A549 (cell line): ENCODE measurements around the gene KHSRP. TPM values are rescaled to one million over a fixed set of nuclear protein-coding genes. Genes with fewer than 3 reads are reported as not detected.

ENCODE experiments used
- ATAC-seq, 2 experiments: fragments of 200-7000 bp in 1 of 2; fragments of >200 bp in 1 of 2; cut with Nextera tagmentation in 1 of 2; cut with Tn5 transposase in 1 of 2; 3 replicates each; pipeline versions ENCODE4 v1.8.0 to v1.9.1; 2018 to 2020; ENCODE audit warnings: mild to moderate bottlenecking in 1 of 2, moderate library complexity in 1 of 2
- CTCF ChIA-PET: fragments of 300-600 bp; sonication (Branson Sonifier 250); formaldehyde crosslinking; extraction: SDS; loops from one replicate; lab custom pipeline; 2021; ENCODE audit warnings: antibody characterized with exemption, inconsistent platforms; lab: Yijun Ruan, JAX
- POLR2A ChIA-PET: fragments of 350-600 bp; formaldehyde crosslinking; extraction: SDS; loops from one replicate; lab custom pipeline; 2021; ENCODE audit warnings: antibody characterized with exemption, inconsistent platforms; lab: Yijun Ruan, JAX
- DNase-seq, 2 experiments: peaks; one replicate each; pipeline versions ENCODE4 v3.0.0 to v3.0.0-alpha.2; 2011 to 2016; ENCODE audit warnings: low read depth in 1 of 2, low spot score in 1 of 2
- FAIRE-seq: peaks from 2 replicates; lab custom pipeline; 2011; peaks lifted over from hg19 to GRCh38; lab: Jason Lieb, UNC
- H3K27ac ChIP-seq, 2 experiments: fragments of >200 bp; sonication (Bioruptor Twin); formaldehyde crosslinking; 3 replicates each; pipeline ENCODE4 v1.5.1; 2016 to 2017
- H3K4me1 ChIP-seq: fragments of >200 bp; sonication (Bioruptor Twin); formaldehyde crosslinking; 3 replicates; pipeline ENCODE4 v1.6.1; 2016
- H3K4me2 ChIP-seq: fragments of >200 bp; sonication (Bioruptor Twin); formaldehyde crosslinking; 3 replicates; pipeline ENCODE4 v1.6.1; 2016
- H3K4me3 ChIP-seq: fragments of >200 bp; sonication (Bioruptor Twin); formaldehyde crosslinking; 3 replicates; pipeline ENCODE4 v1.5.1; 2016
- H3K9me3 ChIP-seq: fragments of >200 bp; sonication (Bioruptor Twin); formaldehyde crosslinking; 3 replicates; pipeline ENCODE4 v1.6.1; 2016
- CBX2 ChIP-seq: fragments of 200-600 bp; sonication (generic); IDR thresholded peaks from 2 replicates; pipeline ENCODE4 v1.6.1; 2016; ENCODE audit warnings: low read depth, mild to moderate bottlenecking, borderline replicate concordance
- CHD2 ChIP-seq: fragments of 150-350 bp; IDR thresholded peaks from 2 replicates; pipeline ENCODE4 v1.6.1; 2014; ENCODE audit warnings: low read length; ENCODE audit not compliant: partially characterized antibody
- EHF ChIP-seq: fragments of 250-450 bp; sonication (Bioruptor Pico); IDR thresholded peaks from 2 replicates; pipeline ENCODE4 v1.5.0; 2020; ENCODE audit warnings: mild to moderate bottlenecking
- ELK1 ChIP-seq: fragments of 150-350 bp; IDR thresholded peaks from 2 replicates; pipeline ENCODE4 v1.6.1; 2014; ENCODE audit warnings: low read depth, mild to moderate bottlenecking, low read length
- ESRRA ChIP-seq: fragments of 150-350 bp; IDR thresholded peaks from 2 replicates; pipeline ENCODE4 v1.6.1; 2014; ENCODE audit warnings: mild to moderate bottlenecking, low read length, borderline replicate concordance
- FOSL2 ChIP-seq, 2 experiments: fragments of 450-650 bp in 1 of 2; fragments of >200 bp in 1 of 2; sonication (Bioruptor Twin) in 1 of 2; formaldehyde crosslinking; IDR thresholded peaks; 2 replicates each; pipeline versions ENCODE4 v1.5.0 to v1.6.1; 2016 to 2020; ENCODE audit warnings: mild to moderate bottlenecking in 1 of 2, moderate library complexity in 1 of 2
- FOXS1 ChIP-seq: fragments of 250-450 bp; sonication (Bioruptor Pico); IDR thresholded peaks from 2 replicates; pipeline ENCODE4 v1.5.0; 2020; ENCODE audit warnings: mild to moderate bottlenecking, moderate library complexity
- HOXA7 ChIP-seq: fragments of 250-450 bp; sonication (Bioruptor Pico); IDR thresholded peaks from 2 replicates; pipeline ENCODE4 v1.5.0; 2020; ENCODE audit warnings: mild to moderate bottlenecking, moderate library complexity
- JUNB ChIP-seq: fragments of >200 bp; sonication (Bioruptor Twin); formaldehyde crosslinking; IDR thresholded peaks from 2 replicates; pipeline ENCODE4 v1.6.1; 2016
- MYC ChIP-seq: IDR thresholded peaks from 2 replicates; pipeline ENCODE4 v1.6.1; 2012; ENCODE audit warnings: mild to moderate bottlenecking, inconsistent platforms, low read length, improper control_type of control experiment, borderline replicate concordance
- NPAS2 ChIP-seq: fragments of 250-450 bp; sonication (Bioruptor Pico); IDR thresholded peaks from 2 replicates; pipeline ENCODE4 v1.8.0; 2022; ENCODE audit warnings: mild to moderate bottlenecking, moderate library complexity, borderline replicate concordance
- NR3C1 ChIP-seq: fragments of >200 bp; sonication (Bioruptor Twin); formaldehyde crosslinking; IDR thresholded peaks from 3 replicates; pipeline ENCODE4 v1.6.1; 2017
- POLR2A ChIP-seq: IDR thresholded peaks from 2 replicates; pipeline ENCODE4 v1.6.1; 2012; ENCODE audit warnings: mild to moderate bottlenecking, low read length
- RARB ChIP-seq: fragments of 250-450 bp; sonication (Bioruptor Pico); IDR thresholded peaks from 2 replicates; pipeline ENCODE4 v1.8.0; 2021; ENCODE audit warnings: mild to moderate bottlenecking, moderate library complexity
- REST ChIP-seq: fragments of 200-600 bp; sonication (generic); IDR thresholded peaks from 2 replicates; pipeline ENCODE4 v1.6.1; 2016; ENCODE audit warnings: antibody characterized with exemption, mild to moderate bottlenecking, moderate library complexity
- RFX5 ChIP-seq: fragments of 450-650 bp; IDR thresholded peaks from 2 replicates; pipeline ENCODE4 v1.7.1; 2014; ENCODE audit warnings: antibody characterized with exemption, mild to moderate bottlenecking, moderate library complexity
- RNF2 ChIP-seq: fragments of 200-600 bp; sonication (generic); IDR thresholded peaks from 2 replicates; pipeline ENCODE4 v1.6.1; 2016; ENCODE audit warnings: low read depth, mild to moderate bottlenecking, antibody characterized with exemption, moderate library complexity, borderline replicate concordance
- SREBF2 ChIP-seq: fragments of 450-650 bp; IDR thresholded peaks from 2 replicates; pipeline ENCODE4 v1.6.1; 2014; ENCODE audit warnings: mild to moderate bottlenecking, moderate library complexity
- USF2 ChIP-seq: fragments of 450-650 bp; IDR thresholded peaks from 2 replicates; pipeline ENCODE4 v1.6.1; 2014; ENCODE audit warnings: antibody characterized with exemption
- WGBS: methylation state at CpG from one replicate; pipeline ENCODE4 v1.1.6; 2017; ENCODE audit errors: missing lambda C conversion rate; 5-methylcytosine and 5-hydroxymethylcytosine counted together
- polyA plus RNA-seq, 4 experiments: library from polyadenylated mRNA; depleted of rRNA in 3 of 4; stranded (reverse); fragments of >200 nt; fragmentation: RNase III in 1 of 4; extraction: RNeasy Plus Mini Kit Qiagen cat#74134 plus additional on column Dnase treatment in 1 of 4; gene quantifications; 2 replicates in 3 of 4; 3 replicates in 1 of 4; pipeline ENCODE4 v1.2.3, GENCODE V29; 2011 to 2017
- TF ChIP-seq, protein P1 (sequence below): fragments of >200 bp; sonication (Bioruptor Twin); formaldehyde crosslinking; IDR thresholded peaks from 3 replicates; pipeline ENCODE4 v1.6.1; 2016

KHSRP gene
- polyA plus RNA-seq, 2 of the 4 experiments (the other 2 are of a cell fraction) = 54.3 to 192 TPM

DNA sequence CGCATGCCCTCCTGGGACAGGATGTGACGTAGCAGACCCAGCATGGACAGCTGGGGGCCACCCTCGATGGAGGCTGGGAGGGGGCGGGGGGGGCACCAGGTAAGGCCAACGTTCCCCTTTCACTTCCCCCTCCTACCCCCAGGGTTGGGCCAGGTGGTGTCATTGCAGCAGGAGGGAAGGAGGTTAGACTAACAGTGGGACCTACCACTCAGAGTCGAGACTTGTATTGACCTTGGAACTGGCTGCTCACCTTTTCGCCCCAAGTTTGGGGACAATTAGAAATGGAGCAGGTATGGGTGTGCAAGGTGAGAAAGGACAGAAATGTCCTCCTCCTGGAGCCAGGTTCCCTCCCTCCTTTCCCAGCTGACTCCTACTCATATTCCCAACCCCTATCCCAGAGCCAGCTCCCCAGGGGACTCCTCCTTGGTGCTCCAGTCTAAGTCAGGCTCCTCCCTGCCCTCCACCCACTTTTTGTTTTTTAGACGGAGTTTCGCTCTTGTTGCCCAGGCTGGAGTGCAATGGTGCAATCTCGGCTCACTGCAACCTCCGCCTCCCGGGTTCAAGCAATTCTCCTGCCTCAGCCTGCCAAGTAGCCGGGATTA, 17.6 kb upstream of the KHSRP start:
- no peak overlapping the region for H3K4me2 ChIP-seq
- H3K4me1 ChIP-seq = no peaks in the 10 kb centered on the region
- ATAC-seq (no peak), DNase-seq (no peak), FAIRE-seq (no peak)
- WGBS = 86% methylated on average over 8 of the region's 13 CpGs
- TF ChIP-seq RARB (CRISPR knock-in tag) = no peak
- TF ChIP-seq NR3C1 = no peak
- TF ChIP-seq CBX2 = no peak
- no peak overlapping the region for H3K4me3 ChIP-seq
- ChIA-PET CTCF (interaction anchor here (1.4 kb wide), 1 partner anchor 316 kb away, joined by 3 read pairs; no protein-coding TSS in a partner anchor), POLR2A (no interaction called here)
- no peaks in the 10 kb centered on the region for H3K9me3 ChIP-seq
- H3K27ac ChIP-seq = no peak overlapping the region

DNA sequence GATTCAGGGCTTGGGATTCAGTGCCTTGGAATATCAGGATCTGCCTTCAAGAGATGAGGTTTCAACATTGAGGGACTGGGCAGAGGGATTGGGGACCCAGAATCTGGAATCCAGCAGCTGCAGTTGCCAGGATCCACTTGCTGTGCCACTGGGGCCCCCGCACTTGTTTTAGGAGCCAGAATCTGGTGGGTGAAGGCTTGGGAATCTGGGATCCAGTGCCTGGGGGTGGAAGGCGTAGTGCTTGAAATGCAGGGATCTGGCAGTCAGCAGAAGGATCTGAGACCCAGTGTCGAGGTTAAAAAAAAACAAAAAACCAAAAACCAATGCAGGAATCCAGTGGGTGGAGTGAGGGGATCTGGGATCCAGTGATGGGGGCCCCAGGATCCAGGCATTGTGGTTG, 16.3 kb upstream of the KHSRP start:
- H3K4me1 ChIP-seq = no peaks in the 10 kb centered on the region
- H3K4me2 ChIP-seq = no peak overlapping the region
- FAIRE-seq (no peak), DNase-seq (no peak), ATAC-seq (no peak)
- ChIA-PET POLR2A (no interaction called here), CTCF (no interaction called here)
- 74% methylated on average over 3 of the region's 3 CpGs for WGBS
- H3K27ac ChIP-seq = no peak overlapping the region
- TF ChIP-seq ESRRA = no peak
- TF ChIP-seq POLR2A = no peak
- TF ChIP-seq NPAS2 (CRISPR knock-in tag) = no peak
- no peak for TF ChIP-seq RNF2
- no peak for TF ChIP-seq JUNB
- TF ChIP-seq EHF (CRISPR knock-in tag) = no peak
- TF ChIP-seq NR3C1 = no peak
- TF ChIP-seq USF2 = no peak
- no peak for TF ChIP-seq CBX2
- no peak for TF ChIP-seq RFX5
- no peak for TF ChIP-seq REST
- no peak for TF ChIP-seq FOXS1 (CRISPR knock-in tag)
- TF ChIP-seq MYC = no peak
- TF ChIP-seq CHD2 = no peak
- TF ChIP-seq SREBF2 = no peak
- TF ChIP-seq ELK1 = no peak
- TF ChIP-seq HOXA7 (CRISPR knock-in tag) = no peak
- TF ChIP-seq FOSL2 (IDR thresholded peaks at IDR 0.05) = no peak
- TF ChIP-seq FOSL2 (CRISPR knock-in tag; IDR thresholded peaks at IDR 0.05) = no peak
- TF ChIP-seq, protein P1, sequence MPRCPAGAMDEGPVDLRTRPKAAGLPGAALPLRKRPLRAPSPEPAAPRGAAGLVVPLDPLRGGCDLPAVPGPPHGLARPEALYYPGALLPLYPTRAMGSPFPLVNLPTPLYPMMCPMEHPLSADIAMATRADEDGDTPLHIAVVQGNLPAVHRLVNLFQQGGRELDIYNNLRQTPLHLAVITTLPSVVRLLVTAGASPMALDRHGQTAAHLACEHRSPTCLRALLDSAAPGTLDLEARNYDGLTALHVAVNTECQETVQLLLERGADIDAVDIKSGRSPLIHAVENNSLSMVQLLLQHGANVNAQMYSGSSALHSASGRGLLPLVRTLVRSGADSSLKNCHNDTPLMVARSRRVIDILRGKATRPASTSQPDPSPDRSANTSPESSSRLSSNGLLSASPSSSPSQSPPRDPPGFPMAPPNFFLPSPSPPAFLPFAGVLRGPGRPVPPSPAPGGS = no peak
- H3K4me3 ChIP-seq = no peak overlapping the region
- H3K9me3 ChIP-seq = no peaks in the 10 kb centered on the region
